Erythroblast (primary cell): ENCODE measurements around the gene ZCCHC2.

Experiments used
- GATA1 ChIP-seq: IDR thresholded peaks from 2 replicates; pipeline ENCODE4 v1.6.1; 2011; ENCODE audit warnings: low read depth, mild to moderate bottlenecking, control low read depth, low read length, moderate library complexity
- POLR2A ChIP-seq: IDR thresholded peaks from 2 replicates; pipeline ENCODE4 v1.6.1; 2011; ENCODE audit warnings: mild to moderate bottlenecking, low read length

- TF ChIP-seq POLR2A: no peak
- TF ChIP-seq GATA1: no peak
Measured at GRCh38 chr18:62625019-62625418, 102.2 kb downstream of the ZCCHC2 start.
